ENCODE data around the gene LRRC17. TPM values are rescaled to one million over a fixed set of nuclear protein-coding genes. Genes with fewer than 3 reads are reported as not detected.
"Not testable (repeated sequence)": the region's sequence is repeated elsewhere in the genome, so short reads cannot be mapped to it uniquely, and the experiment has no call there.

LRRC17 gene
- total RNA-seq, 1 experiment from 2014 or later, result not detected

DNA sequence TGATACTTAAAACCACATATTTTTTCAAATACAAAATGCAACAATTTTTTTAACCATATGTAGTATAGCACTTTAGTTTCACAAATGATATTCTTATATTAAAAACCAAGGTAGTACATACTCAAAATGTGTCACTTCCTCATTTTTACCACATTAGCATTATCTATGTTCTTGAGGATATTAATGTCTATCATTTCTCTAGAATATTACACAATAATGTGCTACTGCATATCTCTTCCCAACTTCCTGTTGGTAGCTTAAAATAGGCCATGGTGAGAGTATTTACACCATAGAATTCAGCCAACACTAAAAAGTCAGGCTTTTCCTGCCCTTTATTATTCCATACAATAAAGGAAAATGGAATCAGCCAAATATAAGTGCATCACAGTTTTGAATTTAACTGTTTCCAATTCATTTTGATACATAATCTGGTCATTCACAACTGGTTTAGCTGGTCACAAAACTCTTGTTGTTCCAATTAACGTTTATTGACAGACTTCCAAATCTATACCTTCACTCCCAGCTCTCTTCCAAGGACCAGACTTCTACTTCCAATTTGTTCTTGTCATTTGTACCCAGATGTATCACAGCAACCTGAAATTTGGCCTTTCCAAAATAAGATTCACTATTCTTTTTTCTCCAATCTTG is 20.0 kb upstream of the LRRC17 start:
- H3K36me3 ChIP-seq (ENCODE audit: insufficient read depth, low read length), result no peaks in the 10 kb centered on the region
- no peak overlapping the region for H3K9ac ChIP-seq (ENCODE audit: low read length)
- H4K20me1 ChIP-seq (ENCODE audit: insufficient read depth, low read depth, low read length), result no peaks in the 10 kb centered on the region
- no peaks in the 10 kb centered on the region for H3K79me2 ChIP-seq (ENCODE audit: low read length)
- no peaks in the 10 kb centered on the region for H3K9me3 ChIP-seq (ENCODE audit: low read length)
- no peaks in the 10 kb centered on the region for H3K4me1 ChIP-seq (ENCODE audit: low read length)
- no peak overlapping the region for H3K4me3 ChIP-seq (ENCODE audit: low read length)
- H3K9me2 ChIP-seq (replicated peaks; ENCODE audit: insufficient read depth, low read length), result no peaks in the 10 kb centered on the region
- H3K4me2 ChIP-seq (ENCODE audit: low read depth, low read length, poor library complexity, severe bottlenecking), result no peak overlapping the region
- no peak overlapping the region for H3K27ac ChIP-seq (ENCODE audit: low read length)
- no peak overlapping the region for H2AFZ ChIP-seq (ENCODE audit: low read length)
- DNase-seq, result no peak
- no peaks in the 10 kb centered on the region for H3K27me3 ChIP-seq (ENCODE audit: low read length)

DNA sequence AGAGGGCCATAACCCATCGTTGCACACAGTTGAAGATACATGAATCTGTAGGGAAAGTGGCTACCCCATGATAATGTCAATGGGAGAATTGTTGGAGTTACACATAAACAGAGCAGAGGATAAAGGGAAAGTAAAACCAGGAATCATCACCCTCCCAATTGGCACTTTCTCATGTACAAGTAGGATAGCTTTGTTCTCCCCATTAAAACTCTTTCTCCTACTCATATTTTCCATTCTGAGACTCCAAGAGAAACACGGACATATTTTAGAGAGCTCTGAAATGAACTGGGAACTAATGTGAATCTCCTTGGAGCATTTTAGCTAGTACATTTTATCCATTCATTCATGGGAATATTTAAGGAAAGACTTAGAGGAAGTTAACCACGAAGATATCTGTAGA is 17.2 kb upstream of the LRRC17 start:
- no peak overlapping the region for H3K9ac ChIP-seq (ENCODE audit: low read length)
- H3K9me3 ChIP-seq (ENCODE audit: low read length), result no peaks in the 10 kb centered on the region
- no peaks in the 10 kb centered on the region for H3K9me2 ChIP-seq (replicated peaks; ENCODE audit: insufficient read depth, low read length)
- no peaks in the 10 kb centered on the region for H4K20me1 ChIP-seq (ENCODE audit: insufficient read depth, low read depth, low read length)
- H3K79me2 ChIP-seq (ENCODE audit: low read length), result no peaks in the 10 kb centered on the region
- DNase-seq, result no peak
- no peak overlapping the region for H2AFZ ChIP-seq (ENCODE audit: low read length)
- no peak overlapping the region for H3K4me2 ChIP-seq (ENCODE audit: low read depth, low read length, poor library complexity, severe bottlenecking)
- H3K4me3 ChIP-seq (ENCODE audit: low read length), result no peak overlapping the region
- H3K36me3 ChIP-seq (ENCODE audit: insufficient read depth, low read length), result no peaks in the 10 kb centered on the region
- H3K27me3 ChIP-seq (ENCODE audit: low read length), result no peaks in the 10 kb centered on the region
- no peak overlapping the region for H3K27ac ChIP-seq (ENCODE audit: low read length)
- no peaks in the 10 kb centered on the region for H3K4me1 ChIP-seq (ENCODE audit: low read length)

DNA sequence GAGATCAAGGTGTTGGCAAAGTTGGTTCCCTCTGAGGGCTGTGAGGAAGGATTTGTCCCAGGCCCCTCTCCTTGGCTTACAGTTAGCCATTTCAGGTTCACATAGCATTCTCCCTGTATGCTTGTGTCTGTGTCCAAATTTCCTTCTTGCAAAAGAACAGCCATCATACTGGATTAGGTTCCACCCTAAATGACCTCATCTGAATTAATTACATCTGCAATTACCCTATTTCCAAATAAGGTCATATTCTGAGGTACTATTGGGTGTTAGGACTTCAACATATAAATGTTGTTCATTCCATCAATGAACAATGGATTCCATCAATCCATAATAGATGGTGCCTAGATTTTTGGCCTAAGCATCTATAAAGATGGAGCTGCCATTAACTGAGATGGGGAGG is 16.2 kb upstream of the LRRC17 start:
- Histone ChIP-seq H3K27ac (ENCODE audit: low read length) (no peak overlapping the region), H4K20me1 (ENCODE audit: insufficient read depth, low read depth, low read length) (no peaks in the 10 kb centered on the region), H3K36me3 (ENCODE audit: insufficient read depth, low read length) (no peaks in the 10 kb centered on the region), H2AFZ (ENCODE audit: low read length) (no peak overlapping the region), H3K79me2 (ENCODE audit: low read length) (no peaks in the 10 kb centered on the region), H3K9me3 (ENCODE audit: low read length) (no peaks in the 10 kb centered on the region), H3K9ac (ENCODE audit: low read length) (no peak overlapping the region), H3K4me3 (ENCODE audit: low read length) (no peak overlapping the region), H3K4me1 (ENCODE audit: low read length) (no peaks in the 10 kb centered on the region), H3K9me2 (replicated peaks; ENCODE audit: insufficient read depth, low read length) (no peaks in the 10 kb centered on the region), H3K27me3 (ENCODE audit: low read length) (no peaks in the 10 kb centered on the region), H3K4me2 (ENCODE audit: low read depth, low read length, poor library complexity, severe bottlenecking) (no peak overlapping the region)
- peak; percentile 15 for DNase-seq

DNA sequence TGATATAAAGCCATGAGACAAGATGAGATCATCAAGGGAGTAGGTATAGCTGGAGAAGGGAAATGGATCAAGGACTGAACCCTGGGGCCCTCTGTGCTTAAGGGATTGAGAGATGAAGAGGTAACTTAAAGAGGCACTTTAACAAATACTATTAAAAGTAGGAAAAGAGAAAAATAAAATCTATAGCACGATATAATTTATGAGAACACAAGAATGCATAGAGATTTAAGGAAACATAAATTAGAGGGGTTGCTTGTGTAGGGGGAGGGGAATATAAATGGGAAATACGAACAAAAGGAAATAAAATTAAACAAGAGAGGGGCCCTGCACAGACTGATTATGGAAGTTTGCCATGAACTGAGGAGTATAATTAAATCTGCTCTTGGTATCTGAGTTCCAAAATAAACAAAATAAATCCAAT is 15.6 kb upstream of the LRRC17 start:
- peak; percentile 11 for DNase-seq
- H2AFZ ChIP-seq (ENCODE audit: low read length), result no peak overlapping the region
- H3K27ac ChIP-seq (ENCODE audit: low read length), result no peak overlapping the region
- no peaks in the 10 kb centered on the region for H3K4me1 ChIP-seq (ENCODE audit: low read length)
- H3K9ac ChIP-seq (ENCODE audit: low read length), result no peak overlapping the region
- H3K4me2 ChIP-seq (ENCODE audit: low read depth, low read length, poor library complexity, severe bottlenecking), result no peak overlapping the region
- H3K9me3 ChIP-seq (ENCODE audit: low read length), result no peaks in the 10 kb centered on the region
- H3K9me2 ChIP-seq (replicated peaks; ENCODE audit: insufficient read depth, low read length), result no peaks in the 10 kb centered on the region
- no peaks in the 10 kb centered on the region for H4K20me1 ChIP-seq (ENCODE audit: insufficient read depth, low read depth, low read length)
- no peak overlapping the region for H3K4me3 ChIP-seq (ENCODE audit: low read length)
- no peaks in the 10 kb centered on the region for H3K27me3 ChIP-seq (ENCODE audit: low read length)
- H3K36me3 ChIP-seq (ENCODE audit: insufficient read depth, low read length), result no peaks in the 10 kb centered on the region
- H3K79me2 ChIP-seq (ENCODE audit: low read length), result no peaks in the 10 kb centered on the region

DNA sequence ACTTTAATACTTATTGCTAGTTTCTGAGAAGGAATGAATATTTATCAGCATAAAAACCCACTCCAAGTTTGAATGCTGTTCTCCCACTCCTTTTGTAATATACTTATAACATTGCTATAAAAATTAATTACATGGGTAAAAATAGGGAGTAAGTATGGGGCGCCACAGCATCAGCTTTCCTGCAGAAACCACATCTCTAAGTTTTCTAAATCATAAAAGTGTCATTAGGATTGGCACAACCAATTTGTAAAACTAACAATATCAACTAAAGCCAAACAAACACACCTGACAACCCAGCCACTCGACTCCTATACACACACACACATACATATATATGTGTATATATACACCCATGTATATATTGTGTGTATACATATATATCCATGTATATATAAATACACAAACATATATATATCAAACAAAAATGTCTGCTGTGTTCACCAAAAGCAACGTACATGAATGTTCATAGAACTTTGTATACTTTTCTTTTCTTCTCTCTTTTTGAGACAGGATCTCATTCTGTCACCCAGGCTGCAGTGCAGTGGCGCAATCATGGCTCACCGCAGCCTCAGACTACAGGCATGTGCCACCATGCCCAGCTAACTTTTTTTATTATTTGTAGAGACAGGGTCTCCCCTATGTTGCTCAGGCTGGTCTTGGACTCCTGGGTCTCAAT is 14.8 kb upstream of the LRRC17 start:
- Histone ChIP-seq H3K27ac (ENCODE audit: low read length) (no peak overlapping the region), H3K36me3 (ENCODE audit: insufficient read depth, low read length) (no peaks in the 10 kb centered on the region), H3K9ac (ENCODE audit: low read length) (no peak overlapping the region), H3K4me2 (ENCODE audit: low read depth, low read length, poor library complexity, severe bottlenecking) (no peak overlapping the region), H3K9me2 (replicated peaks; ENCODE audit: insufficient read depth, low read length) (no peaks in the 10 kb centered on the region), H2AFZ (ENCODE audit: low read length) (no peak overlapping the region), H3K9me3 (ENCODE audit: low read length) (no peaks in the 10 kb centered on the region), H3K4me1 (ENCODE audit: low read length) (no peaks in the 10 kb centered on the region), H3K4me3 (ENCODE audit: low read length) (no peak overlapping the region), H3K79me2 (ENCODE audit: low read length) (no peaks in the 10 kb centered on the region), H4K20me1 (ENCODE audit: insufficient read depth, low read depth, low read length) (no peaks in the 10 kb centered on the region), H3K27me3 (ENCODE audit: low read length) (no peaks in the 10 kb centered on the region)
- DNase-seq, result no peak

DNA sequence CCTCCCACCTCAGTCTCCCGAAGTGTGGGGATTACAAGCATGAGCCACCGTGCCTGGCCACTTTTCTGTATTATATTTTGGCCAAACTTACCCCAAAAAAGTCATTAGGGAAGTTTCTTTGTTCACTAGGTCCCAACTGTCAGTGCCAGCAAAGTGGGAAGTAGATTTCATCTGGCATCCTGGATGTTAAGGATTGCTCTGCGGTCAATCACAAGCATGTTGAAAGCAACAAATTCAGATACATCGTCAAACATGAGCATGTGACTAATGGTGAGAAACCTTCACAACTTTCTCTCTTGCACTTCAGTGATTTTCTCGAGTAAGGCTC is 14.3 kb upstream of the LRRC17 start:
- H3K9me3 ChIP-seq (ENCODE audit: low read length), result no peaks in the 10 kb centered on the region
- no peaks in the 10 kb centered on the region for H3K79me2 ChIP-seq (ENCODE audit: low read length)
- H3K27me3 ChIP-seq (ENCODE audit: low read length), result no peaks in the 10 kb centered on the region
- H3K4me3 ChIP-seq (ENCODE audit: low read length), result no peak overlapping the region
- no peaks in the 10 kb centered on the region for H3K4me1 ChIP-seq (ENCODE audit: low read length)
- no peak overlapping the region for H2AFZ ChIP-seq (ENCODE audit: low read length)
- H3K27ac ChIP-seq (ENCODE audit: low read length), result no peak overlapping the region
- H3K9me2 ChIP-seq (replicated peaks; ENCODE audit: insufficient read depth, low read length), result no peaks in the 10 kb centered on the region
- DNase-seq, result no peak
- no peak overlapping the region for H3K4me2 ChIP-seq (ENCODE audit: low read depth, low read length, poor library complexity, severe bottlenecking)
- H3K36me3 ChIP-seq (ENCODE audit: insufficient read depth, low read length), result no peaks in the 10 kb centered on the region
- no peak overlapping the region for H3K9ac ChIP-seq (ENCODE audit: low read length)
- no peaks in the 10 kb centered on the region for H4K20me1 ChIP-seq (ENCODE audit: insufficient read depth, low read depth, low read length)

DNA sequence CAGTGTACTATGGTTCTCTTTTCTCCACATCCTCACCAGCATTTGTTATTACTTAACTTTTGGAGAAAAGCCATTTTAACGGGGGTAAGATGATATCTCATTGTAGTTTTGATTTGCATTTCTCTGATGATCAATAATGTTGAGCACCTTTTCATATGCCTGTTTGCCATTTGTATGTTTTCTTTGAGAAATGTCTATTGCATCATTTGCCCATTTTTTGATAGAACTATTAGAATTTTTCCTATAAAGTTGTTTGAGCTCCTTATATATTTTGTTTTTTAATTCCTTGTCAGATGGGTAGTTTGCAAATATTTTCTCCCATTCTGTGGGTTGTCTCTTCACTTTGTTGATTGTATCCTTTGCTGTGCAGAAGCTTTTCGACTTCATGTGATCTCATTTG is 10.7 kb upstream of the LRRC17 start:
- not testable (repeated sequence) for H3K9ac ChIP-seq (ENCODE audit: low read length); H3K4me3 ChIP-seq (ENCODE audit: low read length); H3K4me1 ChIP-seq (ENCODE audit: low read length); H4K20me1 ChIP-seq (ENCODE audit: insufficient read depth, low read depth, low read length); H3K9me3 ChIP-seq (ENCODE audit: low read length); H3K9me2 ChIP-seq (replicated peaks; ENCODE audit: insufficient read depth, low read length); H3K36me3 ChIP-seq (ENCODE audit: insufficient read depth, low read length); H3K79me2 ChIP-seq (ENCODE audit: low read length); H3K4me2 ChIP-seq (ENCODE audit: low read depth, low read length, poor library complexity, severe bottlenecking); H3K27ac ChIP-seq (ENCODE audit: low read length); H3K27me3 ChIP-seq (ENCODE audit: low read length); H2AFZ ChIP-seq (ENCODE audit: low read length)
- DNase-seq, result peak; percentile 25

DNA sequence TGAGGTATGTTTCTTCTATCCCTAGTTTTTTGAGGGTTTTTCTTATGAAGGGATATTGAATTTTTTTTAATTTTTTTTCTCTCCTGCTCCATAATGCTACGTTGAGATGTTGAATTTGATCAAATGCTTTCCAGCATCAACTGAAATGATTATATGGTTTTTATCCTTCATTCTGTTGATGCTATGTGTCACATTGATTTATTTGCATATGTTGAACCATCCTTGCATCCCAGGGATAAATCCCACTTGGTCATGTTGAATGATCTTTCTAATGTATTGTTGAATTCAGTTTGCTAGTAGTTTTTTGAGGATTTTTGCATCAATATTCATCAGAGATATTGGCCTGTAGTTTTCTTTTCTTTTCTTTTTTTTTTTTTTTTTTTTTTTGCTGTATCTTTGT is 9.2 kb upstream of the LRRC17 start:
- H3K4me3 ChIP-seq (ENCODE audit: low read length); H3K4me2 ChIP-seq (ENCODE audit: low read depth, low read length, poor library complexity, severe bottlenecking); H2AFZ ChIP-seq (ENCODE audit: low read length); H3K9me3 ChIP-seq (ENCODE audit: low read length); H3K27me3 ChIP-seq (ENCODE audit: low read length); H3K36me3 ChIP-seq (ENCODE audit: insufficient read depth, low read length); H3K27ac ChIP-seq (ENCODE audit: low read length); H4K20me1 ChIP-seq (ENCODE audit: insufficient read depth, low read depth, low read length); H3K9me2 ChIP-seq (replicated peaks; ENCODE audit: insufficient read depth, low read length); H3K4me1 ChIP-seq (ENCODE audit: low read length); H3K79me2 ChIP-seq (ENCODE audit: low read length); H3K9ac ChIP-seq (ENCODE audit: low read length): not testable (repeated sequence)
- peak; percentile 11 for DNase-seq

Data from Karpas-422 (cell line).